GM12878 (cell line): ENCODE measurements around the gene TGM6. TPM values are rescaled to one million over a fixed set of nuclear protein-coding genes. Genes with fewer than 3 reads are reported as not detected.

ENCODE experiments used
- ATAC-seq: fragments of 200-7000 bp; cut with Tn5 transposase; 3 replicates; pipeline ENCODE4 v1.9.1; 2020; ENCODE audit warnings: mild to moderate bottlenecking, moderate library complexity
- BruUV-seq: library from RNA; stranded (reverse); fragments of 400-500 nt; replicated peaks from 2 replicates; lab custom pipeline; 2021; lab: Mats Ljungman, UMichigan
- CTCF ChIA-PET: fragments of 300-600 bp; sonication (Branson Sonifier 250); formaldehyde crosslinking; extraction: SDS; loops from one replicate; lab custom pipeline; 2021; ENCODE audit warnings: inconsistent platforms; lab: Yijun Ruan, JAX
- POLR2A ChIA-PET: fragments of 350-600 bp; formaldehyde crosslinking; extraction: SDS; loops from one replicate; lab custom pipeline; 2021; ENCODE audit warnings: inconsistent platforms; lab: Charles Lee
- RAD21 ChIA-PET: fragments of 300-600 bp; sonication (Branson Sonifier 250); formaldehyde crosslinking; loops from one replicate; lab custom pipeline; 2023; ENCODE audit warnings: antibody characterized with exemption; ENCODE audit not compliant: unreplicated experiment; lab: Charles Lee
- SMC1A ChIA-PET: fragments of 300-600 bp; sonication (Branson Sonifier 250); formaldehyde crosslinking; loops from one replicate; lab custom pipeline; 2023; ENCODE audit not compliant: unreplicated experiment, uncharacterized antibody; lab: Charles Lee
- DNase-seq: peaks from one replicate; pipeline ENCODE4 v3.0.0-alpha.2; 2011; ENCODE audit warnings: low read depth, low spot score
- FAIRE-seq: peaks from 3 replicates; lab custom pipeline; 2011; peaks lifted over from hg19 to GRCh38; lab: Jason Lieb, UNC
- H2AFZ ChIP-seq: 2 replicates; pipeline ENCODE4 v1.6.0; 2011; ENCODE audit warnings: low read depth, low read length, control low read depth; ENCODE audit not compliant: control insufficient read depth
- H3K27ac ChIP-seq: 2 replicates; pipeline ENCODE4 v1.5.1; 2011; ENCODE audit warnings: control low read depth; ENCODE audit not compliant: control insufficient read depth, insufficient read depth
- H3K27me3 ChIP-seq, 2 experiments: replicated peaks in 1 of 2; 2 replicates each; pipeline versions ENCODE4 v1.6.0 to v1.6.1; 2011; ENCODE audit warnings: low read length in 1 of 2; ENCODE audit not compliant: control insufficient read depth in 2 of 2, insufficient read depth in 2 of 2
- H3K36me3 ChIP-seq, 2 experiments: 2 replicates each; pipeline ENCODE4 v1.5.1; 2011; ENCODE audit warnings: low read length in 1 of 2; ENCODE audit not compliant: control insufficient read depth in 2 of 2, insufficient read depth in 2 of 2
- H3K4me1 ChIP-seq: 2 replicates; pipeline ENCODE4 v1.6.1; 2011; ENCODE audit warnings: mild to moderate bottlenecking, low read length, moderate library complexity, mixed read lengths; ENCODE audit not compliant: control insufficient read depth, insufficient read depth
- H3K4me2 ChIP-seq: 2 replicates; pipeline ENCODE4 v1.6.0; 2011; ENCODE audit warnings: control low read depth; ENCODE audit not compliant: control insufficient read depth, insufficient read depth
- H3K4me3 ChIP-seq: fragments of 200-600 bp; sonication (generic); 2 replicates; pipeline ENCODE4 v1.5.1; 2016
- H3K79me2 ChIP-seq: 2 replicates; pipeline ENCODE4 v1.6.0; 2011; ENCODE audit warnings: low read length; ENCODE audit not compliant: control insufficient read depth, insufficient read depth
- H3K9ac ChIP-seq: 2 replicates; pipeline ENCODE4 v1.8.0; 2011; ENCODE audit warnings: low read length, control low read depth, mixed read lengths; ENCODE audit not compliant: control insufficient read depth, insufficient read depth
- H3K9me3 ChIP-seq: replicated peaks from 3 replicates; pipeline ENCODE4 v1.5.1; 2011; ENCODE audit warnings: mild to moderate bottlenecking, low read length; ENCODE audit not compliant: control insufficient read depth, insufficient read depth
- H4K20me1 ChIP-seq: 2 replicates; pipeline ENCODE4 v1.6.0; 2011; ENCODE audit not compliant: control insufficient read depth, insufficient read depth
- EP300 ChIP-seq, 2 experiments: fragments of 150-350 bp in 1 of 2; IDR thresholded peaks; 2 replicates each; pipeline ENCODE4 v1.6.1; 2011 to 2012; ENCODE audit warnings: low read depth in 2 of 2, low read length in 2 of 2, borderline replicate concordance in 1 of 2, improper control_type of control experiment in 1 of 2, inconsistent platforms in 1 of 2; ENCODE audit not compliant: control insufficient read depth in 1 of 2
- EZH2 ChIP-seq: IDR thresholded peaks from 2 replicates; pipeline ENCODE4 v1.6.1; 2012; ENCODE audit warnings: low read depth, mild to moderate bottlenecking, control low read depth, inconsistent platforms, low read length, borderline replicate concordance; ENCODE audit not compliant: control insufficient read depth
- FOXK2 ChIP-seq: fragments of 450-650 bp; IDR thresholded peaks from 2 replicates; pipeline ENCODE4 v1.6.1; 2017; ENCODE audit warnings: mild to moderate bottlenecking, moderate library complexity
- JUNB ChIP-seq: IDR thresholded peaks from 2 replicates; pipeline ENCODE4 v1.6.1; 2016; ENCODE audit warnings: antibody characterized with exemption, mild to moderate bottlenecking
- SMARCA5 ChIP-seq: fragments of 450-650 bp; IDR thresholded peaks from 2 replicates; pipeline ENCODE4 v1.6.1; 2017; ENCODE audit warnings: mild to moderate bottlenecking
- TBL1XR1 ChIP-seq: IDR thresholded peaks from 2 replicates; pipeline ENCODE4 v1.6.1; 2012; ENCODE audit warnings: low read depth, low read length, improper control_type of control experiment
- ZNF217 ChIP-seq: fragments of 450-650 bp; IDR thresholded peaks from 2 replicates; pipeline ENCODE4 v1.6.1; 2017; ENCODE audit warnings: antibody characterized with exemption, mild to moderate bottlenecking
- ZNF622 ChIP-seq: fragments of 450-650 bp; IDR thresholded peaks from 2 replicates; pipeline ENCODE4 v1.6.1; 2017; ENCODE audit warnings: mild to moderate bottlenecking, inconsistent platforms
- WGBS: methylation state at CpG from one replicate; pipeline ENCODE4 v1.1.6; 2016; ENCODE audit warnings: low lambda C conversion rate; ENCODE audit not compliant: insufficient replicate concordance, insufficient coverage; ENCODE audit errors: missing lambda C conversion rate; 5-methylcytosine and 5-hydroxymethylcytosine counted together
- in situ Hi-C: fragments of 300-500 bp; cut with MboI; formaldehyde crosslinking; loops from 9 replicates; pipeline ENCODE4 v1.14.3; 2018; ENCODE audit warnings: mixed read lengths
- intact Hi-C: fragments of 100-400 bp; cut with micrococcal nuclease; formaldehyde crosslinking; loops from one replicate; pipeline ENCODE4 v1.14.2; 2022; ENCODE audit not compliant: unreplicated experiment
- polyA plus RNA-seq, 11 experiments: library from polyadenylated mRNA; depleted of rRNA in 4 of 11; unstranded in 6 of 11; stranded (reverse) in 5 of 11; fragments of >200 nt; fragmentation: Nextera tagmentation in 4 of 11; fragmentation: Illumina TruSeq in 1 of 11; extraction: Ambion mirVana in 4 of 11; extraction: Trizol in 1 of 11; gene quantifications; 1 replicate in 1 of 11; 2 replicates in 10 of 11; pipeline versions ENCODE4 v1.2.1 to v1.2.3, GENCODE V29; 2011 to 2016; ENCODE audit warnings: inconsistent platforms in 2 of 11, missing spikeins in 2 of 11, low read depth in 1 of 11
- total RNA-seq, 4 experiments: library from RNA; depleted of rRNA in 3 of 4; stranded (reverse); fragments of >200 nt in 3 of 4; fragmentation: Illumina TruSeq in 1 of 4; extraction: Trizol in 1 of 4; gene quantifications; 2 replicates each; pipeline versions ENCODE4 v1.2.1 to v1.2.3, GENCODE V29; 2013 to 2021

The TGM6 gene
- total and polyA plus RNA-seq, 10 of the 15 experiments (the other 5 are each of a cell fraction or from before 2014, with no cell fraction given): not detected

DNA sequence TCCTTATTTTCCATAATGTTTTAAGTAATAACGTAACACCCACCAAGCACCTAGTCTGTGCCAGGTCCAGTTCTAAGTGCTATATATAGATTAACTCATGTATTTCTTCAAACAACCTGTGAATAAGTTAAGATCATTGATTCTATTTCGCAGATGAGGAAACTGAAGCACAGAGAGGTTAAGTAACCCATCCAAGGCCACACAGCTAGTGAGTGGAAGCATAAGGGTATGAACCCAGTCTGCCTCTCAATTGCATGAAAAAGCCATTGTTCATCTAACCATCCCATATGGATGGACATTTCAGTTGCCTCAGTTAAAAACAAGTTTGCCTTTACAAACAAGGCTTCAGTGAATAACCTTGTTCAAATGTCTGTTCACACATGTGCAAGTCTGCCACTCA is 20.8 kb downstream of the TGM6 start:
- intact Hi-C loops: no loop called here
- Histone ChIP-seq H2AFZ (no peak overlapping the region), H3K27me3 (no peaks in the 10 kb centered on the region), H3K9me3 (peaks cover 2% of the 10 kb centered on the region; the same call in 1 of the 3 replicates), H3K4me1 (no peaks in the 10 kb centered on the region), H3K4me3 (no peak overlapping the region), H3K79me2 (no peaks in the 10 kb centered on the region), H4K20me1 (no peaks in the 10 kb centered on the region), H3K4me2 (no peak overlapping the region), H3K36me3 (no peaks in the 10 kb centered on the region), H3K27ac (no peak overlapping the region), H3K9ac (no peak overlapping the region)
- DNase-seq: no peak
- no TSS peak for BruUV-seq
- ChIA-PET CTCF (no interaction called here), POLR2A (no interaction called here), SMC1A (no interaction called here), RAD21 (interaction anchor here (0.6 kb wide), 1 partner anchor 1795 kb away, joined by 3 read pairs; no protein-coding TSS in a partner anchor)
- TF ChIP-seq FOXK2: no peak
- TF ChIP-seq ZNF622: no peak
- TF ChIP-seq EP300 (IDR thresholded peaks at IDR 0.05; ENCODE audit: borderline replicate concordance in 1 of 2, control insufficient read depth in 1 of 2, low read depth in 2 of 2, low read length in 2 of 2): no peak
- TF ChIP-seq JUNB: no peak
- TF ChIP-seq ZNF217: no peak
- no peak for TF ChIP-seq EZH2
- TF ChIP-seq SMARCA5: no peak
- TF ChIP-seq TBL1XR1: no peak
- FAIRE-seq: no peak
- 8% methylated on average over 2 of the region's 2 CpGs for WGBS
- ATAC-seq: no peak
- in situ Hi-C loops: no loop called here
